Measurements from ENCODE around the gene NOS1. TPM values are rescaled to one million over a fixed set of nuclear protein-coding genes. Genes with fewer than 3 reads are reported as not detected.
A peak's percentile ranks its signal among the peaks of the same experiment; 100 is the strongest.

Gene NOS1
- not detected in 3 replicates for total RNA-seq
- long read RNA-seq: 0 reads

DNA sequence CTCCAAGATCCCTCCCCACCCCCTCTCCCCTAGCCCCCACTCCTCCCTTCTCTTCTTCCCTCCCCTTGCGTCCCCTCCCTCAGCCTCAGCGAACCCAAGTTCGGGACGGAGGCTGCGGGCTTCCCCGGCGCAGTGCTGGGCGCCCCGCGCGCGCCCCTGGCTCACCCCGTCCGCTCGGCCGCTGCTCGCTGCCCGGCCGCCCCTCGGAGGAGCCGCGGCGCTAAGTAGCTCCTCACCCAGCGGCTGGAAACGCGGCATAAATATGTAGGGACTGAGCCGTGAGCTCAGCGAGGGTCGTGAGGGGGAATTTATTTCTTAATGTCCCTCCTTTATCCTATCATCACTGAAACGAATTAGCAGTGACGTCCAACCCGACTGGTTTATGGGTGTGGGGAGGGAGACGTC is at the start of gene NOS1:
NOS1 (minus strand) TSS at position 280 of the 405 bp plus-strand sequence. CDS start 30,557 bp downstream, outside the sequence.
- Mint-ChIP-seq H3K4me3 (ENCODE audit: unreplicated experiment) (peak within 1 kb of the TSS; percentile 33), H3K27ac (ENCODE audit: unreplicated experiment) (no peak within 1 kb of the TSS), H3K36me3 (ENCODE audit: low read depth) (no peaks in the 10 kb centered on the region), H3K4me1 (ENCODE audit: low read depth) (peaks cover 4% of the 10 kb centered on the region), H3K27me3 (ENCODE audit: low read depth) (peaks cover 76% of the 10 kb centered on the region), H3K9me3 (ENCODE audit: low read depth) (no peaks in the 10 kb centered on the region)
- TF ChIP-seq, protein P1, sequence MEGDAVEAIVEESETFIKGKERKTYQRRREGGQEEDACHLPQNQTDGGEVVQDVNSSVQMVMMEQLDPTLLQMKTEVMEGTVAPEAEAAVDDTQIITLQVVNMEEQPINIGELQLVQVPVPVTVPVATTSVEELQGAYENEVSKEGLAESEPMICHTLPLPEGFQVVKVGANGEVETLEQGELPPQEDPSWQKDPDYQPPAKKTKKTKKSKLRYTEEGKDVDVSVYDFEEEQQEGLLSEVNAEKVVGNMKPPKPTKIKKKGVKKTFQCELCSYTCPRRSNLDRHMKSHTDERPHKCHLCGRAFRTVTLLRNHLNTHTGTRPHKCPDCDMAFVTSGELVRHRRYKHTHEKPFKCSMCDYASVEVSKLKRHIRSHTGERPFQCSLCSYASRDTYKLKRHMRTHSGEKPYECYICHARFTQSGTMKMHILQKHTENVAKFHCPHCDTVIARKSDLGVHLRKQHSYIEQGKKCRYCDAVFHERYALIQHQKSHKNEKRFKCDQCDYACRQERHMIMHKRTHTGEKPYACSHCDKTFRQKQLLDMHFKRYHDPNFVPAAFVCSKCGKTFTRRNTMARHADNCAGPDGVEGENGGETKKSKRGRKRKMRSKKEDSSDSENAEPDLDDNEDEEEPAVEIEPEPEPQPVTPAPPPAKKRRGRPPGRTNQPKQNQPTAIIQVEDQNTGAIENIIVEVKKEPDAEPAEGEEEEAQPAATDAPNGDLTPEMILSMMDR (IDR thresholded peaks at IDR 0.05): no peak
- no peak for DNase-seq (ENCODE audit: low spot score)

DNA sequence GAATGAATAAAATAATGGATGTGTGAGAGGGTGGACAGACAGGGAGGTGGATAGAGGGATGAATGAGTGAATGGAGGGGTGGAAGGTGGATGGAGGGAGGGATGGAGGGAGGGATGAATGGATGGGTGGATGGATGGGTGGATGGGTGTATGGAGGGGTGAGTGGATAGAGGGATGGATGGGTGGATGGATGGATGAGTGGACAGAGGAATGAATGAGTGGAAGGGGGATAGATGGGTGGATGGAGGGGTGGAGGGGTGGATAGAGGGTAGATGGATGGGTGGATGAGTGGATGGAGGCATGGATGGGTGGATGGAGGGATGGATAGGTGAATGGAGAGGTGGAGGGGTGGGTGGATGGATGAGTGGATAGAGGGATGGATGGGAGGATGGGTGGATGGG is 47.9 kb upstream of the NOS1 start:
- peaks cover 22% of the 10 kb centered on the region for H3K27me3 Mint-ChIP-seq (ENCODE audit: low read depth)
- H3K27ac Mint-ChIP-seq (ENCODE audit: unreplicated experiment): no peak overlapping the region
- no peaks in the 10 kb centered on the region for H3K36me3 Mint-ChIP-seq (ENCODE audit: low read depth)
- TF ChIP-seq, protein P1 (IDR thresholded peaks at IDR 0.05): no peak
- H3K4me1 Mint-ChIP-seq (ENCODE audit: low read depth): peaks cover 6% of the 10 kb centered on the region
- no peak for DNase-seq (ENCODE audit: low spot score)
- H3K4me3 Mint-ChIP-seq (ENCODE audit: unreplicated experiment): no peak overlapping the region
- H3K9me3 Mint-ChIP-seq (ENCODE audit: low read depth): no peaks in the 10 kb centered on the region

DNA sequence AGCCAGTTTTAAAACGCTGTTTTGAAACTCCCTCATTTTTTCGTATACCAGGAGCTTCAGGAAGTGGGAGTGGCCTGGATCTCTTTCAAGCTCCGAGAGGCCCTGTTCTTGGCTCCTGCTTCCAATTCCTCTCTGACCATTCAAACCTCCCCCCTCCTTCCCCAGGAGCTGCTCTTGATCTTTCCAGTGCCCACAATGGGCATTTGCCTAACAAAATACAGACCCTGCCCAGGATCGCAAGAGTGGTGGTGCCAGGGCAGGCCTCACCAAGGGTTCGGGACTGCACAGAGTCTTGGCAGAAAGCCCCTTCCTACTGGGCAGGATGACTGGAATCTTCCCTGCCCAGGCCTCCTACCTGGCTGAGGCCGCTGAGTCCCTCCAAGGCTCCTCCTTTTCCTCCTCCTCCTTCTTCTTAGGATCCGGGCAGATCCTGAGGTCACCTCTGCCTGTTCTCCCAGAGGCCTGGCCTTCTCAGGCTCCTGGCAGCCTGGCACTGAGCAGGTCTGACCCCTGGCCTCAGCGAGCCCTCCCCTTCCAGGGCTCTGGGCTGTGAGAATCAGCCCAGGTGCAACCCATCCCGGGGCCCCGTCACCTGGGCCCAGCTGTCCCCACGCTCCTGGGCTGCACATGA is 46.9 kb upstream of the NOS1 start:
- TF ChIP-seq, protein P1 (IDR thresholded peaks at IDR 0.05): no peak
- Mint-ChIP-seq H3K9me3 (ENCODE audit: low read depth) (peaks cover 3% of the 10 kb centered on the region), H3K4me1 (ENCODE audit: low read depth) (peaks cover 6% of the 10 kb centered on the region), H3K36me3 (ENCODE audit: low read depth) (no peaks in the 10 kb centered on the region), H3K4me3 (ENCODE audit: unreplicated experiment) (no peak overlapping the region), H3K27ac (ENCODE audit: unreplicated experiment) (no peak overlapping the region), H3K27me3 (ENCODE audit: low read depth) (peaks cover 19% of the 10 kb centered on the region)
- no peak for DNase-seq (ENCODE audit: low spot score)

DNA sequence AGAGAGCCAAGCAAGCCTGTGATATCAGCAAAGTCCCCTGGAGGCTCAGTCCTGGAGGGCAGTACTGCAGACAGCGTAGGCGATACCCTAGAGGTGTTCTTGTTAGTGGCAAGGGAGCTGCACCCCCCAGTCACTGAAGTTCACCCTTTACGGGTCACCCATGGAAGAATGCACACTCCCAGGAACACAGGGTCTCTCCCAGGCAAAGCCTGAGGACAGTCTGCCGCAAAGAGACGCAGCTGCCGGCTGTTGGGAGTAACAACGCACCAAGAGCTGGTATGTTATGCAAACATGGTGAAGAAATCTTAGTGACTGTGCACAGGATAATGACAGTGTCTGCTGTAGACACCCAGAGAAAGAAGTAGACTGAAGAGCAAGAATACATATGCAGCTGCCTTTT is 43.5 kb upstream of the NOS1 start:
- no peak overlapping the region for H3K27ac Mint-ChIP-seq (ENCODE audit: unreplicated experiment)
- peaks cover 9% of the 10 kb centered on the region for H3K9me3 Mint-ChIP-seq (ENCODE audit: low read depth)
- H3K27me3 Mint-ChIP-seq (ENCODE audit: low read depth): peaks cover 19% of the 10 kb centered on the region
- H3K36me3 Mint-ChIP-seq (ENCODE audit: low read depth): no peaks in the 10 kb centered on the region
- TF ChIP-seq, protein P1 (IDR thresholded peaks at IDR 0.05): no peak
- no peak overlapping the region for H3K4me3 Mint-ChIP-seq (ENCODE audit: unreplicated experiment)
- peaks cover 6% of the 10 kb centered on the region for H3K4me1 Mint-ChIP-seq (ENCODE audit: low read depth)
- DNase-seq (ENCODE audit: low spot score): no peak

DNA sequence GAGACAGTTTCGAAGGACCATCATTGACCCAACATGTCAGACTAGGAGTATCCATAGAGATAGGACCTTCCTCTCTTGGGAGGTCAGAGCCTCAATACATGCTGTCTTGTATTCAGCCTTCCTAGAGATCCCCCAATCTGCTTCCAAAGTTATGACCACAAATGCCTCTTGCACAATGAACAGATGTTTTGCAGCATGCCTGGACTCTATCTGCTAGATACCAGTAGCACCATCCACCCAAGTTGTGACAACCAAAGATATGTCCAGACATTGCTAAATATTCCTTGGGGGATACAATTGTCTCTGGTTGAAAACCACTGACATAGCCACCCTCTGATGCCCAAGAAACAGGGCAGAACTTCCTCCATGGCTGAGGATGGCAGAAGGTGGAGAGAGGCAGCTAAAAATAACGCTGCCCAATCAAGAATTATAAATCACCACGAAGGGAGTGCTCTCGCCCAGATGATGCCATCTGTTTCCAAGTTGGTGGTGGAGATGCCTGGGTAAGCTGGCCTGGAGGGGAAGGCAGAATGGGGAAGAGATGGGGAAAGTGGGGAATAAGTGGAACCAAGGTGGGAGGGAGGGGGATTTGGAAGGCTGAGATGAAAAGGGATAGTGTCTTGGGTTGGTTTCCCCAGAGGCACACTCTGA is 42.9 kb upstream of the NOS1 start:
- Mint-ChIP-seq H3K36me3 (ENCODE audit: low read depth) (no peaks in the 10 kb centered on the region), H3K4me3 (ENCODE audit: unreplicated experiment) (no peak overlapping the region), H3K4me1 (ENCODE audit: low read depth) (peaks cover 6% of the 10 kb centered on the region), H3K27me3 (ENCODE audit: low read depth) (peaks cover 19% of the 10 kb centered on the region), H3K9me3 (ENCODE audit: low read depth) (peaks cover 9% of the 10 kb centered on the region), H3K27ac (ENCODE audit: unreplicated experiment) (no peak overlapping the region)
- TF ChIP-seq, protein P1 (IDR thresholded peaks at IDR 0.05): no peak
- no peak for DNase-seq (ENCODE audit: low spot score)
